Gastroesophageal sphincter (tissue), 3 donors: ENCODE data around the gene LAMA5.

Source experiments
- CTCF ChIP-seq, 4 experiments: fragments of 200-600 bp in 2 of 4; fragments of 450-650 bp in 2 of 4; sonication (generic) in 1 of 4; IDR thresholded peaks; one replicate each; pipeline ENCODE4 v1.5.1; 2017 to 2019; ENCODE audit warnings: antibody characterized with exemption in 4 of 4, mild to moderate bottlenecking in 2 of 4, moderate library complexity in 2 of 4
- EP300 ChIP-seq: sonication (generic); formaldehyde crosslinking; IDR thresholded peaks from one replicate; pipeline ENCODE4 v1.6.1; 2017; ENCODE audit warnings: antibody characterized with exemption, mild to moderate bottlenecking
- POLR2A ChIP-seq, 2 donors: fragments of 450-650 bp; IDR thresholded peaks; one replicate each; pipeline ENCODE4 v1.6.1; 2017; ENCODE audit warnings: antibody characterized with exemption in 2 of 2, mild to moderate bottlenecking in 2 of 2, moderate library complexity in 1 of 2
- POLR2AphosphoS5 ChIP-seq: sonication (generic); formaldehyde crosslinking; IDR thresholded peaks from one replicate; pipeline ENCODE4 v1.6.1; 2017; ENCODE audit warnings: antibody characterized with exemption

- TF ChIP-seq CTCF (IDR thresholded peaks at IDR 0.05) (no peak), POLR2AphosphoS5 (peak; percentile 37), EP300 (no peak), POLR2A (IDR thresholded peaks at IDR 0.05) (no peak)
Measured at GRCh38 chr20:62367633-62368391, 700 bp upstream of the LAMA5 start.
